ENCODE results near the gene STK10.
"Not testable (repeated sequence)": the region's sequence is repeated elsewhere in the genome, so short reads cannot be mapped to it uniquely, and the experiment has no call there.

The STK10 gene

DNA sequence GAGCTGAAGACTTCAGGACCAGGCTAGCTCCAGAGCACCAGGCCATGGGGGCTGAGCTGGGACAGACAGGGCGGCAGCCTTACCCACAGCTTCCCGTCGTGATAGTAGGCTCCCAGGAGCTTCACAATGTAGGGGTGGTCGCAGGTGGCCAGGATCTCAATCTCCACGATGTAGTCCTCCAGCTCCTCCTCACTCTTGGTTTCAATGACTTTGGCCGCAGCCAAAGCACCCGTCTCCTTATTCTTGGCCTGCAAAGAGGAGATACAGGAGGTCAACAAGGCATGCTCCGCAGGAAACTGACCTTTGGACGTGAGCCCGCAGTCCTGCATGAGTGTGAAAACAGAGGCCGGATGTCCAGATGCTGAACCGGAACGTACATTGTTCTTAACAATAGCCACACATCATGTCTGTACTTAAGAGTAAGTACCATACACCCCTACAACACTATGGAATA lies 31.5 kb downstream of the STK10 start:
- H3K4me1 ChIP-seq (ENCODE audit: control insufficient read depth in 5 of 5, insufficient read depth in 5 of 5, low read length in 5 of 5), result peaks cover 0 to 44% (median 8%) of the 10 kb centered on the region in 5 donors
- no peak overlapping the region for H3K4me3 ChIP-seq (ENCODE audit: low read depth in 1 of 5, low read length in 5 of 5)
- H3K27ac ChIP-seq (ENCODE audit: low read depth, low read length), result peak overlapping the region; percentile 51
- peaks cover 0 to 26% (median 23%) of the 10 kb centered on the region in 5 donors for H3K36me3 ChIP-seq (ENCODE audit: control insufficient read depth in 5 of 5, insufficient read depth in 5 of 5, low read length in 5 of 5)
- no peaks in the 10 kb centered on the region for H3K9me3 ChIP-seq (ENCODE audit: control insufficient read depth in 5 of 5, low read length in 5 of 5)
- H3K27me3 ChIP-seq (ENCODE audit: control insufficient read depth in 5 of 5, insufficient read depth in 4 of 5, low read length in 5 of 5), result no peaks in the 10 kb centered on the region
- H3K9ac ChIP-seq (ENCODE audit: low read length in 5 of 5), result no peak overlapping the region

DNA sequence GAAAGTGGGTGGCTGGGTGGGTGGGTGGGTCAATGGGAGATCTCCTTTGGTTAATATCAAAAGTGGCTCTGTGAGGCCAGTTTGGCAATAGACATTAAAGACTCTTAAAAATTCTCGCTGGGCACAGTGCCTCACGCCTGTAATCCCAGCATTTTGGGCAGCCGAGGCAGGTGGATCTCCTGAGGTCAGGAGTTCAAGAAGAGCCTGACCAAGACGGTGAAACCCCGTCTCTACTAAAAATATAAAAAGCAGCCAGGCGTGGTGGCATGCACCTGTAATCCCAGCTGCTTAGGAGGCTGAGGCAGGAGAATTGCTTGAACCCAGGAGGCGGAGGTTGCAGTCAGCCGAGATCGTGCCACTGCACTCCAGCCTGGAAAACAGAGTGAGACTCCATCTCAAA lies 32.9 kb downstream of the STK10 start:
- not testable (repeated sequence) for H3K27ac ChIP-seq (ENCODE audit: low read depth, low read length); H3K9ac ChIP-seq (ENCODE audit: low read length in 5 of 5); H3K4me3 ChIP-seq (ENCODE audit: low read depth in 1 of 5, low read length in 5 of 5); H3K27me3 ChIP-seq (ENCODE audit: control insufficient read depth in 5 of 5, insufficient read depth in 4 of 5, low read length in 5 of 5); H3K9me3 ChIP-seq (ENCODE audit: control insufficient read depth in 5 of 5, low read length in 5 of 5)
- peaks cover 0 to 26% (median 23%) of the 10 kb centered on the region in 5 donors for H3K36me3 ChIP-seq (ENCODE audit: control insufficient read depth in 5 of 5, insufficient read depth in 5 of 5, low read length in 5 of 5)
- H3K4me1 ChIP-seq (ENCODE audit: control insufficient read depth in 5 of 5, insufficient read depth in 5 of 5, low read length in 5 of 5), result peaks cover 0 to 48% (median 7%) of the 10 kb centered on the region in 5 donors

DNA sequence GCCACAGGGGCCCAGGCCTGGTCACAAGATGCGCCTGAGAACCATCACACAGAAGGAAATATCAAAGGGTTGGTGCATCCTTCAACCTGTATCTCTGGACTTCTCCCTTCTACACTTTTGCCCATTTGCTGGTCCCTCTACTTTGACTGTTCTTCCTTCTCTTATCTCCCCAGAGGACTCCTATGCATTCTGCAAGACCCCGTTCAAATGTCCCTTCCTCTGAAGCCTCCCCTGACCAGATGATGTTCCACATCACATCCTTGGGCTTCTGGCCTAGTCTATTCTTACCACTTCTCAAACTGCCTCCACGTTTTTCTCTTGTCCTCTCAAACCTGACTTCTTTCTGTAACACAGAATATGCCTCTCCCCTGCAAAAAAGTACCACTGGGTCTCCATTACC lies 34.3 kb downstream of the STK10 start:
- Histone ChIP-seq H3K4me1 (ENCODE audit: control insufficient read depth in 5 of 5, insufficient read depth in 5 of 5, low read length in 5 of 5) (peaks cover 0 to 47% (median 7%) of the 10 kb centered on the region in 5 donors), H3K27ac (ENCODE audit: low read depth, low read length) (no peak overlapping the region)

DNA sequence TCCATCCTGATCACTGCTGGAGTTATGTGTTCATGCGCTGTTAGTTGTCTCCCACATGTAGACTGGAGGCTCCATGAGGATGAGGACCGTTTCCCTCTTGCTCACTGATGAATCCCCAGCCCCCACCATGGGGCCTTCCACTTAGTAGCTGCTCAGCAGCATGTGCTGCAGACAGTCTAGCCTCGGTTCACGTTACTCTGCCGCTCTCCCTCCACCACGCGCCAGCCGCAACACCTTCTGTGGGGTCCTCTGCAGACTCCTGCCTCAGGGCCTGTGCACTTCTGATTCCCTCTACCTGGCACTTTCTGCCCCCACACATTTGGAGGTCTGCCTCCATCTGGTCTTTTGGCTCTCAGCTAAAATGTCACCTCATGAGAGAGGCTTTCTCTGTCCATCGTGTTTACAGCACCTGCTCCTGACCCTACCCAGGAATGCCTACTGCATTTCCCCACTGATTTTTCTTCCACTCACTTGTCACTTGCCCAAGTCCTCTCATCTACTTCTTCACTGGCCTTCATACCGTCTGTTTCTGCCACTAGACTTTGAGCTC lies 36.3 kb downstream of the STK10 start:
- no peak overlapping the region for H3K4me3 ChIP-seq (ENCODE audit: low read depth in 1 of 5, low read length in 5 of 5)
- H3K4me1 ChIP-seq (ENCODE audit: control insufficient read depth in 5 of 5, insufficient read depth in 5 of 5, low read length in 5 of 5), result peaks cover 0 to 46% (median 7%) of the 10 kb centered on the region in 5 donors
- H3K36me3 ChIP-seq (ENCODE audit: control insufficient read depth in 5 of 5, insufficient read depth in 5 of 5, low read length in 5 of 5), result peaks cover 0 to 38% (median 27%) of the 10 kb centered on the region in 5 donors
- H3K27me3 ChIP-seq (ENCODE audit: control insufficient read depth in 5 of 5, insufficient read depth in 4 of 5, low read length in 5 of 5), result no peaks in the 10 kb centered on the region
- no peak overlapping the region for H3K9ac ChIP-seq (ENCODE audit: low read length in 5 of 5)
- H3K27ac ChIP-seq (ENCODE audit: low read depth, low read length), result no peak overlapping the region
- H3K9me3 ChIP-seq (ENCODE audit: control insufficient read depth in 5 of 5, low read length in 5 of 5), result no peaks in the 10 kb centered on the region

More for the DNA sequence above, 34.3 kb downstream of the STK10 start:
- Histone ChIP-seq H3K27me3 (ENCODE audit: control insufficient read depth in 5 of 5, insufficient read depth in 4 of 5, low read length in 5 of 5) (no peaks in the 10 kb centered on the region), H3K36me3 (ENCODE audit: control insufficient read depth in 5 of 5, insufficient read depth in 5 of 5, low read length in 5 of 5) (peaks cover 0 to 27% (median 23%) of the 10 kb centered on the region in 5 donors), H3K9me3 (ENCODE audit: control insufficient read depth in 5 of 5, low read length in 5 of 5) (no peaks in the 10 kb centered on the region), H3K4me3 (ENCODE audit: low read depth in 1 of 5, low read length in 5 of 5) (no peak overlapping the region), H3K9ac (ENCODE audit: low read length in 5 of 5) (no peak overlapping the region)

DNA sequence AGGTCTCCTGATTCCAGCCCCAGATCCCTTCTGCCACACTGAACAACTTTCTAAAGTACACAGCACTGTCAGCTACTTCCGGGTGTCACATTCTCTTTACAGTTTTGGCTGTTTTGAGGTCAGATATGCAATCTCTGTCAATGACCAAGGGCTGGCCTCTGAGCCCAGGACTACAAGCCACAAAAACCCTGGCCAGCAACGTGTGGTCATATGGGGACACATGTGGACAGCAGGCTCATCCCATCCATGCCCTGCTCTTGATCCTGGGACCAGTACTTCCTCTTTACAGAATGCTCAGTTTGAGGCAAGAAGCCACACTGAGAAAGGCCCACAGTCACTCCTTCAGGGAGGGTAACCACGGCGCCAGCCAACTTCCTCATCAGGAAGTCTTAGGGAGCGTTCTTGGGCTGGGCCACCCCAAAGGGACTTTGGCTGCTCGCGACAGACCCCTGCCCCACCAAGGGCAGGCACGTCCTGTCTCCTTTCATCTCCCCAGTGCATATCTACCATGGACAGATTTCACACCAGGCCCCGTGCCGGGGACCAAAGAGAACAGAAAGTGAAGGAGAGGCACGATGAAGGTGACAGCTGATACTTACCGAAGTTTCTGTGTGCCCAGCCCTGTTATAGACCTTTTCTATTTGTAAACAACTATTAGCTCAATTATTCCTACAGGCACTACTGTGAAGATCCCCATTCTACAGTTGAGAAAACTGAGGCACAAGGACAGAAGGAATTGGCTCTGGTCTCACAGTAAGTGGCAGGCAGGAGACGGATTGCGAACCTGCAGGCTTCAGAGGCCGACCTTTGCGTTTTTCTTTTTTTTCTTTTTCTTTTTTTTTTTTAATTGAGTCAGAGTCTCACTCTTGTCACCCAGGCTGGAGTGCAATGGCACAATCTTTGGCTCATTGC lies 37.3 kb downstream of the STK10 start:
- Histone ChIP-seq H3K4me3 (ENCODE audit: low read depth in 1 of 5, low read length in 5 of 5) (no peak overlapping the region), H3K27ac (ENCODE audit: low read depth, low read length) (peak overlapping the region; percentile 50), H3K27me3 (ENCODE audit: control insufficient read depth in 5 of 5, insufficient read depth in 4 of 5, low read length in 5 of 5) (no peaks in the 10 kb centered on the region), H3K9me3 (ENCODE audit: control insufficient read depth in 5 of 5, low read length in 5 of 5) (no peaks in the 10 kb centered on the region), H3K36me3 (ENCODE audit: control insufficient read depth in 5 of 5, insufficient read depth in 5 of 5, low read length in 5 of 5) (peaks cover 0 to 32% (median 20%) of the 10 kb centered on the region in 5 donors), H3K9ac (ENCODE audit: low read length in 5 of 5) (peak overlapping the region in 1 of 5 donors; percentile 43), H3K4me1 (ENCODE audit: control insufficient read depth in 5 of 5, insufficient read depth in 5 of 5, low read length in 5 of 5) (peaks cover 0 to 46% (median 7%) of the 10 kb centered on the region in 5 donors)

DNA sequence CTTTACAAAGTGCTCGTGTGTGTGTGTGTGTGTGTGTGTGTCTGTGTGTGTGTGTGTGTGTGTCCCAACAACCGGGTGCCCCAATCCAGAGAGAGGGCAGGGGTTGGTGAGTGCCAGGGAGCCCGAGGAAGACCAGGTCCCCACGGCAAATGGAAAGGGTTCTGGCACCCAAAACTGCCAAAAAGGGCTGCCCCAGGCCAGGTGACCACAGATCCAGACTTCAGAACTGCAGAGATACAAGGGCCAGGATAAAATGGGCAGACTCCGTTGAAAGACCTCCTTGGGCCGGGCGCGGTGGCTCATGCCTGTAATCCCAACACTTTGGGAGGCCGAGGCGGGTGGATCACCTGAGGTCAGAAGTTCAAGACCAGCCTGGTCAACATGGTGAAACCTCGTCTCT lies 38.5 kb downstream of the STK10 start:
- not testable (repeated sequence) for H3K9me3 ChIP-seq (ENCODE audit: control insufficient read depth in 5 of 5, low read length in 5 of 5); H3K27me3 ChIP-seq (ENCODE audit: control insufficient read depth in 5 of 5, insufficient read depth in 4 of 5, low read length in 5 of 5); H3K4me3 ChIP-seq (ENCODE audit: low read depth in 1 of 5, low read length in 5 of 5); H3K27ac ChIP-seq (ENCODE audit: low read depth, low read length); H3K9ac ChIP-seq (ENCODE audit: low read length in 5 of 5)
- H3K4me1 ChIP-seq (ENCODE audit: control insufficient read depth in 5 of 5, insufficient read depth in 5 of 5, low read length in 5 of 5), result peaks cover under 1 to 51% (median 9%) of the 10 kb centered on the region in 5 donors
- peaks cover 0 to 32% (median 17%) of the 10 kb centered on the region in 5 donors for H3K36me3 ChIP-seq (ENCODE audit: control insufficient read depth in 5 of 5, insufficient read depth in 5 of 5, low read length in 5 of 5)

DNA sequence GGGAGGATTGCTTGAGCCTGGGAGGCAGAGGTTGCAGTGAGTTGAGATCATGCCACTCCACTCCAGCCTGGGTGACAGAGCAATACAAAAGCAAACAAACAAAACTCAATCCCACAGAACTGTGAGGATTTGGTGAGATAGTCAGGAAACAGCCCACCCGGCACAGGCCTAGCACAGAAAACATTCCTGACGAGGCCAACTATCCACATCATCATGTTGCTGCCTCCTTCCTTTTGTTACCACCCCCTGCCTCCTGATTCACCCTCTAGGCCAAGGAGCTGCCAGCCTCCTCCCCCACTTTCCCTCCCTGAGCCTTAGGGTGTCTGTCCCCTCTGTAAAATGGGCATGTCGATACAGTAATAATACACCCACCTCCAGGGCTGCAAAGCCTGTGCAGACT lies 39.0 kb downstream of the STK10 start:
- peaks cover 3 to 51% (median 13%) of the 10 kb centered on the region in 5 donors for H3K4me1 ChIP-seq (ENCODE audit: control insufficient read depth in 5 of 5, insufficient read depth in 5 of 5, low read length in 5 of 5)

DNA sequence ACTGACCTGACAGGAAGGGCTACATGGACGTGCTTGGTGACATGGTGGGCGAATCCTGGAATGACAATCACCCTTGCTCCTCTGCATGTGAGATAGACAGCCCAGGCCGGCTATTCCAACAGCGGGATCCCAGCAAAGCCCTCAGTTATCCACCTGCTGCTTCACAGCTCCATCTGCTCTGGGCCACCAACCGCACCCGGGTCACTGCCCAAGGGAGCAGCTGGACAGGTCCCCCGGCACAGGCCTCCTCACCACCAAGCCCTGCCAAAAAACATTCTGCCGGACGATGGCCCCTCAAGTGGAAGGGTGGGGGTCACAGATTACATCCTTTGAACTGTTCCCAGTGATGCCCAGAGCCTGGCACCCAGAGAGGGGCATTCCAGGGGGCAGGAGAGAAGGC lies 39.6 kb downstream of the STK10 start:
- no peak overlapping the region for H3K27ac ChIP-seq (ENCODE audit: low read depth, low read length)
- peaks cover 0 to 26% (median 16%) of the 10 kb centered on the region in 5 donors for H3K36me3 ChIP-seq (ENCODE audit: control insufficient read depth in 5 of 5, insufficient read depth in 5 of 5, low read length in 5 of 5)
- no peaks in the 10 kb centered on the region for H3K27me3 ChIP-seq (ENCODE audit: control insufficient read depth in 5 of 5, insufficient read depth in 4 of 5, low read length in 5 of 5)
- no peak overlapping the region for H3K9ac ChIP-seq (ENCODE audit: low read length in 5 of 5)
- no peak overlapping the region for H3K4me3 ChIP-seq (ENCODE audit: low read depth in 1 of 5, low read length in 5 of 5)
- H3K9me3 ChIP-seq (ENCODE audit: control insufficient read depth in 5 of 5, low read length in 5 of 5), result no peaks in the 10 kb centered on the region
- H3K4me1 ChIP-seq (ENCODE audit: control insufficient read depth in 5 of 5, insufficient read depth in 5 of 5, low read length in 5 of 5), result peaks cover 3 to 53% (median 20%) of the 10 kb centered on the region in 5 donors

More for the DNA sequence above, 39.0 kb downstream of the STK10 start:
- Histone ChIP-seq H3K36me3 (ENCODE audit: control insufficient read depth in 5 of 5, insufficient read depth in 5 of 5, low read length in 5 of 5) (peaks cover 0 to 30% (median 16%) of the 10 kb centered on the region in 5 donors), H3K4me3 (ENCODE audit: low read depth in 1 of 5, low read length in 5 of 5) (no peak overlapping the region), H3K9ac (ENCODE audit: low read length in 5 of 5) (no peak overlapping the region), H3K27ac (ENCODE audit: low read depth, low read length) (no peak overlapping the region), H3K9me3 (ENCODE audit: control insufficient read depth in 5 of 5, low read length in 5 of 5) (no peaks in the 10 kb centered on the region), H3K27me3 (ENCODE audit: control insufficient read depth in 5 of 5, insufficient read depth in 4 of 5, low read length in 5 of 5) (no peaks in the 10 kb centered on the region)

DNA sequence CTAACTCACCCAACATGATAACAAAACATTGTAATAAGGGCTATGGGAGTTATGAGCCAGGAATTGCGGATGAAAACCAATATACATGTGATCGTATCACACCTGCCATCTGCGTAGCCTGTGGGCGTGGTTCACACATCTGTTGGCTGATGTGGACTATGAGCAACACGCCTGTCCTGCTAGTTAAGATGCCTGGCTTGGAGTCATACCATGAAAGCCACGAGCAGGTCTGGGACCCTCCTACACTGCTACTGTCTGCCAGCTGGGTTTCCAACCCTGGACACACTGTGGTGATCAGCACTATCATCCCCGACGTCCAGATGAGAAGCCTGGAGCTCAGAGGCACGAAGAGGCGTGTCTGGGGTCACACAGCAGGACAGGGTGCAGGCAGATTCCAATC lies 40.2 kb downstream of the STK10 start:
- no peaks in the 10 kb centered on the region for H3K9me3 ChIP-seq (ENCODE audit: control insufficient read depth in 5 of 5, low read length in 5 of 5)
- H3K4me3 ChIP-seq (ENCODE audit: low read depth in 1 of 5, low read length in 5 of 5), result no peak overlapping the region
- H3K9ac ChIP-seq (ENCODE audit: low read length in 5 of 5), result no peak overlapping the region
- H3K4me1 ChIP-seq (ENCODE audit: control insufficient read depth in 5 of 5, insufficient read depth in 5 of 5, low read length in 5 of 5), result peaks cover 3 to 53% (median 21%) of the 10 kb centered on the region in 5 donors
- peaks cover 0 to 25% (median 16%) of the 10 kb centered on the region in 5 donors for H3K36me3 ChIP-seq (ENCODE audit: control insufficient read depth in 5 of 5, insufficient read depth in 5 of 5, low read length in 5 of 5)
- no peaks in the 10 kb centered on the region for H3K27me3 ChIP-seq (ENCODE audit: control insufficient read depth in 5 of 5, insufficient read depth in 4 of 5, low read length in 5 of 5)
- H3K27ac ChIP-seq (ENCODE audit: low read depth, low read length), result no peak overlapping the region

DNA sequence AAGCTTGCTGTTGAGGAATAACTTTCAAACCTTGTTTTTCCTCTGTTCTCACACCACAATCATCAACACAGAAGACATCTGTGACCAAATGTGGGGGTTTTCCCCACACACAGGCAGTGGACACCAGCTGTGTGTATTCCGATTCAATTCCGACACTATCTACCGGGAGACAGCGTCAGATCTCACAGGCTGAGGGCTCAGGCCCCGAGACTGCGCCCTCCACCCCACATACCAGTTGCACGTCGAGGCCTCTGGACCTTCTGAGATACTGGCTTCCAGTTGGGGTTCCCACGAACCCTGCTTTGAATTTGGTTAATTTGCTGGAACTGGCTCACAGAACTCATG lies 41.3 kb downstream of the STK10 start:
- Histone ChIP-seq H3K36me3 (ENCODE audit: control insufficient read depth in 5 of 5, insufficient read depth in 5 of 5, low read length in 5 of 5) (peaks cover 0 to 22% (median 9%) of the 10 kb centered on the region in 5 donors), H3K27me3 (ENCODE audit: control insufficient read depth in 5 of 5, insufficient read depth in 4 of 5, low read length in 5 of 5) (no peaks in the 10 kb centered on the region), H3K4me3 (ENCODE audit: low read depth in 1 of 5, low read length in 5 of 5) (no peak overlapping the region), H3K4me1 (ENCODE audit: control insufficient read depth in 5 of 5, insufficient read depth in 5 of 5, low read length in 5 of 5) (peaks cover 3 to 55% (median 21%) of the 10 kb centered on the region in 5 donors), H3K9me3 (ENCODE audit: control insufficient read depth in 5 of 5, low read length in 5 of 5) (no peaks in the 10 kb centered on the region), H3K27ac (ENCODE audit: low read depth, low read length) (no peak overlapping the region), H3K9ac (ENCODE audit: low read length in 5 of 5) (no peak overlapping the region)
